ENCODE data around the gene TYW5.

TYW5 gene

DNA sequence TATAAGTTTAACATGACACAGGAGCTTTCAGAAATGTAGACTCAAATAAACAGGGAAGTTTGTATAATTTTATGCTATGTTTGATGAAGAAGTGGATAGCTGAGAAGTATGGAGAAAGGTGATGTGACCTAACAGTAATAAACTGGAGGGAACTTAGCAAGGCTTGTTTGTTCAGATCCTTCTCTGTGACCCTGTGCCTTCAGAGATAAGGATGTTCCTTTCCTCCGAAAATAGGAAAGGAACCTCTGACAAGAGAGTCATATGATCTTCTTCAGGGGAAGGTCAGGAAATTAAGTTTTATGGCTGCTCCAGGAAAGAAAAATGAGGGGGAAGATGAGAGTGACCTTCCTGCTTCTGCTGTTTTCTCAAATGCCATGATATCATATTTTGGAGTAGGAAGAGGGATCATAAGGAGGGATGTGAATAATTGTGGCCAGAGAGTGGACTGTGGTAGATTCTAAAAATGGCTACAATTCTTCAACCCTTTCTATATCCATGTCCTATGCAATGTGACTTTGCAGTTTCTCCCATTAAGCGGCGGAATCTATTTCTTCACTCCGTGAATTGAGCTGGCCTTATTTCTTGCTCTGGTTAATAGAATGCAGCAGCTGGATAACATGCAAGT, 52.7 kb downstream of the TYW5 start:
- no peaks in the 10 kb centered on the region for H3K36me3 ChIP-seq (ENCODE audit: control insufficient read depth in 4 of 4, insufficient read depth in 4 of 4, low read length in 3 of 4)
- peaks cover 3 to 8% (median 6%) of the 10 kb centered on the region in 4 experiments for H3K4me1 ChIP-seq (ENCODE audit: control extremely low read depth in 1 of 4, control insufficient read depth in 4 of 4, insufficient read depth in 4 of 4, low read length in 3 of 4)
- no peaks in the 10 kb centered on the region for H3K9me3 ChIP-seq (ENCODE audit: control extremely low read depth in 1 of 5, control insufficient read depth in 4 of 5, insufficient read depth in 2 of 5, low read depth in 1 of 5, low read length in 4 of 5)
- ChIA-PET CTCF (interaction anchor here (0.6 to 1.3 kb wide), 2 partner anchors 39 to 48 kb away, joined by 3 to 4 read pairs; no protein-coding TSS in a partner anchor), POLR2A (no interaction called here)
- H3K27me3 ChIP-seq (replicated peaks in 2 of 5; ENCODE audit: control insufficient read depth in 4 of 5, insufficient read depth in 5 of 5, low read length in 4 of 5), result no peaks in the 10 kb centered on the region
- WGBS (ENCODE audit: insufficient coverage), result 93% methylated on average over 3 of the region's 4 CpGs
- no peak for DNase-seq
- H3K4me3 ChIP-seq (ENCODE audit: control insufficient read depth in 1 of 7, extremely low read depth in 1 of 7, insufficient read depth in 4 of 7, low read depth in 2 of 7, low read length in 6 of 7), result no peak overlapping the region
- H3K27ac ChIP-seq (ENCODE audit: insufficient read depth in 1 of 2, low read depth in 1 of 2, low read length in 2 of 2, poor library complexity in 1 of 2, severe bottlenecking in 2 of 2), result no peak overlapping the region

DNA sequence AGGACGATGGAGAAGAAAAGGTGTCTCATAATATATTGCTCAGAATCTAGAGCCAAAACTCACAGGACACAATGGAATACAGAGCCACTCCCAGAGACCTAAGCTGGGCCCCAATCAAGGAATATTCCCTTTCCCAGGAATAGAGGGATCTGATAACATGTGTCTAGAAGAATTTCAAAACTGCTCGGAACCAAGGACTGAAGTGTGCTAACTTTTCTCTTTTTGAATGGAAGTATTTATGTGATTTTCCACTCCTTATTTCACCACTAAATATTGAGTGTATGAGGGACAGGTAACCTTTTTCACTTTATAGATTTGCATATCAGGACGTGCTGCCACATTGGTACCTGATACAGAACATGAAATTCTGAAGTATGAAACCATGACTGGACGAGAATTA, 53.3 kb downstream of the TYW5 start:
- Histone ChIP-seq H3K27ac (ENCODE audit: insufficient read depth in 1 of 2, low read depth in 1 of 2, low read length in 2 of 2, poor library complexity in 1 of 2, severe bottlenecking in 2 of 2) (no peak overlapping the region), H3K9me3 (ENCODE audit: control extremely low read depth in 1 of 5, control insufficient read depth in 4 of 5, insufficient read depth in 2 of 5, low read depth in 1 of 5, low read length in 4 of 5) (no peaks in the 10 kb centered on the region), H3K36me3 (ENCODE audit: control insufficient read depth in 4 of 4, insufficient read depth in 4 of 4, low read length in 3 of 4) (no peaks in the 10 kb centered on the region), H3K4me1 (ENCODE audit: control extremely low read depth in 1 of 4, control insufficient read depth in 4 of 4, insufficient read depth in 4 of 4, low read length in 3 of 4) (peaks cover 0 to 3% (median under 1%) of the 10 kb centered on the region in 4 experiments), H3K4me3 (ENCODE audit: control insufficient read depth in 1 of 7, extremely low read depth in 1 of 7, insufficient read depth in 4 of 7, low read depth in 2 of 7, low read length in 6 of 7) (no peak overlapping the region), H3K27me3 (replicated peaks in 2 of 5; ENCODE audit: control insufficient read depth in 4 of 5, insufficient read depth in 5 of 5, low read length in 4 of 5) (no peaks in the 10 kb centered on the region)
- DNase-seq, result no peak
- ChIA-PET POLR2A (no interaction called here), CTCF (no interaction called here)
- WGBS (ENCODE audit: insufficient coverage), result 95% methylated on average over 2 of the region's 4 CpGs

DNA sequence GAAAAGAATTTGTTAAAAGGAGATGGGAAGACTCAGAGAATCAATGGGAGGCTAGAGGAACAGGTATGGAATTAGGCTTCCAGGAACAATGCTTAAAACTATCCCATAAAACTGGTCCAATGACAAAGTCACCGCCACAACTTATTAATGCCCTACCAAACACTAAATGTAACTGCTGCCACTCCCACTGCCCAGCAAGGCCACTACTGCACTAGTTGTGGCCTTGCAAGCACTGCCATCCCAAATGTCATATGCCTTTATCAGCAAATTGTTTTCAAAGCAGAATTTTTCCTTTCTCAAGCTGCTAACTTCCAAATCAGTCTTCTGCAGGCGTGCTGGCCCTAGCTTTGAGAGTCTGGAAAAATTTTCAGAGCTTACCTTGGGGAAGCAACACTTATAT, 58.7 kb downstream of the TYW5 start:
- Histone ChIP-seq H3K27me3 (replicated peaks in 2 of 5; ENCODE audit: control insufficient read depth in 4 of 5, insufficient read depth in 5 of 5, low read length in 4 of 5) (no peaks in the 10 kb centered on the region), H3K9me3 (ENCODE audit: control extremely low read depth in 1 of 5, control insufficient read depth in 4 of 5, insufficient read depth in 2 of 5, low read depth in 1 of 5, low read length in 4 of 5) (no peaks in the 10 kb centered on the region), H3K27ac (ENCODE audit: insufficient read depth in 1 of 2, low read depth in 1 of 2, low read length in 2 of 2, poor library complexity in 1 of 2, severe bottlenecking in 2 of 2) (no peak overlapping the region), H3K4me3 (ENCODE audit: control insufficient read depth in 1 of 7, extremely low read depth in 1 of 7, insufficient read depth in 4 of 7, low read depth in 2 of 7, low read length in 6 of 7) (no peak overlapping the region), H3K36me3 (ENCODE audit: control insufficient read depth in 4 of 4, insufficient read depth in 4 of 4, low read length in 3 of 4) (no peaks in the 10 kb centered on the region), H3K4me1 (ENCODE audit: control extremely low read depth in 1 of 4, control insufficient read depth in 4 of 4, insufficient read depth in 4 of 4, low read length in 3 of 4) (no peaks in the 10 kb centered on the region)
- WGBS (ENCODE audit: insufficient coverage), result 100% methylated on average over 1 of the region's 2 CpGs
- ChIA-PET CTCF (interaction anchor here (1.3 to 1.6 kb wide), 3 partner anchors 9 to 34 kb away, joined by 3 read pairs; partner anchors contain the start of gene C2orf69), POLR2A (no interaction called here)
- no peak for DNase-seq

DNA sequence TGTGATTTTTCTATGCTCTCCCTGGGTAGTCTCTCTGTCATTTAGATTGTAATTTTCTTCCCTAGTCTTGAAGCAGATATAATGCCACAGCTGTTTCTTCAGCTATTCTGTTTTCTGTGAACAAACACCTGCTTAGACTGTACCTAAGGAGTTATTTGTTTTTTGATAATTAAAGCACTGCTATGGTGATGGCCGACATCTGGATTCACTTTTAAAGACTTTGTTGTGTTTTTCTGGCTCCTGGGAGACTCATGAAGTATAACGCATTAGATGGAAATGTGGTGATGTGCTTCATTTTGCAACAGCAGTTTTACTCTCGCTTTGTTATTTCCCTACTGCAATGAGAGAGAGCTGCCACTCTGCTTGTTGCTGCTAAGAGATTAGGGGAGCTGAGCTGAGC, 59.9 kb downstream of the TYW5 start:
- CTCF ChIA-PET, result no interaction called here
- no peak for DNase-seq
- Histone ChIP-seq H3K36me3 (ENCODE audit: control insufficient read depth in 4 of 4, insufficient read depth in 4 of 4, low read length in 3 of 4) (no peaks in the 10 kb centered on the region), H3K4me3 (ENCODE audit: control insufficient read depth in 1 of 7, extremely low read depth in 1 of 7, insufficient read depth in 4 of 7, low read depth in 2 of 7, low read length in 6 of 7) (no peak overlapping the region), H3K9me3 (ENCODE audit: control extremely low read depth in 1 of 5, control insufficient read depth in 4 of 5, insufficient read depth in 2 of 5, low read depth in 1 of 5, low read length in 4 of 5) (no peaks in the 10 kb centered on the region), H3K27ac (ENCODE audit: insufficient read depth in 1 of 2, low read depth in 1 of 2, low read length in 2 of 2, poor library complexity in 1 of 2, severe bottlenecking in 2 of 2) (no peak overlapping the region), H3K4me1 (ENCODE audit: control extremely low read depth in 1 of 4, control insufficient read depth in 4 of 4, insufficient read depth in 4 of 4, low read length in 3 of 4) (no peaks in the 10 kb centered on the region), H3K27me3 (replicated peaks in 2 of 5; ENCODE audit: control insufficient read depth in 4 of 5, insufficient read depth in 5 of 5, low read length in 4 of 5) (no peaks in the 10 kb centered on the region)
- POLR2A ChIA-PET, result no interaction called here
- 100% methylated on average over 2 of the region's 3 CpGs for WGBS (ENCODE audit: insufficient coverage)

DNA sequence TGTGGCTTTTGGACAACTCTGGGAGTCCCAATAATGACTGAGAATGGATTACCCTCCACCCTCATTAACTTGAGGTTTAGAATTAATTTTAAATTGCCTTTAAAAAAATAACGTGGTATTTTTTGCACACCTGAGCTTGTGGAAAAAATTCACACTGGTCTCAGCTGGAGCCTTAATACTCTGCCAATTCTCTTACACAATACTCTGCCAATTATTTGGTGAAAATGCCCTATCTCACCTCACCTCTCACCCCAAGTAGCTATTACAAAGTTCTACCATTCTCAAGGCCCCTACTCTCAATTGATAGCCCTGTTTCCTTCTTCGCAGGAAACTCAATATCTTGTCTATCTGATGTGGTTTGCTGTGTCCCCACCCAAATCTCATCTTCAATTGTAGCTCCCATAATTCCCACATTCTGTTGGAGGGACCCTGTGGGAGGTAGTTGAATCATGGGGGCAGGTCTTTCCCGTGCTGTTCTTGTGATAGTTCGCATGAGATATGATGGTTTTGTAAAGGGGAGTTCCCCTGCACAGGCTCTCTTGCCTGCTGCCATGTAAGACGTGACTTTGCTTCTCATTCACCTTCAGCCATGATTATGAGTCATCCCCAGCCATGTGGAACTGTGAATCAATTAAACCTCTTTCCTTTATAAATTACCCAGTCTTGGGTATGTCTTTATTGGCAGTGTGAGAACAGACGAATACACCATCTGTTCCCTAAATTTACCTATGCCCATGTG, 71.6 kb downstream of the TYW5 start:
- Histone ChIP-seq H3K4me1 (ENCODE audit: control extremely low read depth in 1 of 4, control insufficient read depth in 4 of 4, insufficient read depth in 4 of 4, low read length in 3 of 4) (no peaks in the 10 kb centered on the region), H3K36me3 (ENCODE audit: control insufficient read depth in 4 of 4, insufficient read depth in 4 of 4, low read length in 3 of 4) (no peaks in the 10 kb centered on the region), H3K4me3 (ENCODE audit: control insufficient read depth in 1 of 7, extremely low read depth in 1 of 7, insufficient read depth in 4 of 7, low read depth in 2 of 7, low read length in 6 of 7) (no peak overlapping the region), H3K9me3 (ENCODE audit: control extremely low read depth in 1 of 5, control insufficient read depth in 4 of 5, insufficient read depth in 2 of 5, low read depth in 1 of 5, low read length in 4 of 5) (no peaks in the 10 kb centered on the region), H3K27me3 (replicated peaks in 2 of 5; ENCODE audit: control insufficient read depth in 4 of 5, insufficient read depth in 5 of 5, low read length in 4 of 5) (no peaks in the 10 kb centered on the region), H3K27ac (ENCODE audit: insufficient read depth in 1 of 2, low read depth in 1 of 2, low read length in 2 of 2, poor library complexity in 1 of 2, severe bottlenecking in 2 of 2) (no peak overlapping the region)
- ChIA-PET POLR2A (interaction anchor here (0.6 kb wide), 1 partner anchor 51 kb away, joined by 3 read pairs; no protein-coding TSS in a partner anchor), CTCF (interaction anchor here (1.0 kb wide), 1 partner anchor 10 kb away, joined by 3 read pairs; no protein-coding TSS in a partner anchor)
- WGBS (ENCODE audit: insufficient coverage), result no CpG with 5 or more reads among the region's 6 CpGs
- DNase-seq, result no peak

DNA sequence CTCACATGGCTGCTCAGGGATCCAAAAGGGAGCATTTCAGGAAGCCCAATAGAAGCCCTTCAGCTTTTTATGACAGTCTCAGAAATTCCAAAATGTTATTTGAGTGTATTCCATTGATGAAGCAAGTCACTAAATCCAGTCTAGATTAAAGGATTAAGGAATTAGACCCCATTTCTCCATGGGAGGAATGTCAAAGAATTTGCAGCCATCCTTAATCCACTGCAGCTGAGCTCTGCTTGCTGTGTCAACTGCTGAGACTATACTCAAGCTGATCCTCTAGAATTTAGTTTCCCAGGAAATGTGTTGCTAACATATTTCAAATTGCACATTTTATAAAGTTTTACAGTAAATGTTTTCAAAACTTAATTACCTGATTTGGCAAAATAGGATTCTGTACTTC, 72.6 kb downstream of the TYW5 start:
- Histone ChIP-seq H3K9me3 (ENCODE audit: control extremely low read depth in 1 of 5, control insufficient read depth in 4 of 5, insufficient read depth in 2 of 5, low read depth in 1 of 5, low read length in 4 of 5) (peaks cover 0 to 5% (median 0%) of the 10 kb centered on the region in 5 experiments), H3K4me1 (ENCODE audit: control extremely low read depth in 1 of 4, control insufficient read depth in 4 of 4, insufficient read depth in 4 of 4, low read length in 3 of 4) (no peaks in the 10 kb centered on the region), H3K4me3 (ENCODE audit: control insufficient read depth in 1 of 7, extremely low read depth in 1 of 7, insufficient read depth in 4 of 7, low read depth in 2 of 7, low read length in 6 of 7) (no peak overlapping the region), H3K27ac (ENCODE audit: insufficient read depth in 1 of 2, low read depth in 1 of 2, low read length in 2 of 2, poor library complexity in 1 of 2, severe bottlenecking in 2 of 2) (no peak overlapping the region), H3K27me3 (replicated peaks in 2 of 5; ENCODE audit: control insufficient read depth in 4 of 5, insufficient read depth in 5 of 5, low read length in 4 of 5) (no peaks in the 10 kb centered on the region), H3K36me3 (ENCODE audit: control insufficient read depth in 4 of 4, insufficient read depth in 4 of 4, low read length in 3 of 4) (no peaks in the 10 kb centered on the region)
- ChIA-PET CTCF (interaction anchor here (1.0 kb wide), 1 partner anchor 10 kb away, joined by 3 read pairs; no protein-coding TSS in a partner anchor), POLR2A (no interaction called here)
- no peak for DNase-seq
